ENCODE results near the gene RAB11FIP4.

Gene RAB11FIP4

DNA sequence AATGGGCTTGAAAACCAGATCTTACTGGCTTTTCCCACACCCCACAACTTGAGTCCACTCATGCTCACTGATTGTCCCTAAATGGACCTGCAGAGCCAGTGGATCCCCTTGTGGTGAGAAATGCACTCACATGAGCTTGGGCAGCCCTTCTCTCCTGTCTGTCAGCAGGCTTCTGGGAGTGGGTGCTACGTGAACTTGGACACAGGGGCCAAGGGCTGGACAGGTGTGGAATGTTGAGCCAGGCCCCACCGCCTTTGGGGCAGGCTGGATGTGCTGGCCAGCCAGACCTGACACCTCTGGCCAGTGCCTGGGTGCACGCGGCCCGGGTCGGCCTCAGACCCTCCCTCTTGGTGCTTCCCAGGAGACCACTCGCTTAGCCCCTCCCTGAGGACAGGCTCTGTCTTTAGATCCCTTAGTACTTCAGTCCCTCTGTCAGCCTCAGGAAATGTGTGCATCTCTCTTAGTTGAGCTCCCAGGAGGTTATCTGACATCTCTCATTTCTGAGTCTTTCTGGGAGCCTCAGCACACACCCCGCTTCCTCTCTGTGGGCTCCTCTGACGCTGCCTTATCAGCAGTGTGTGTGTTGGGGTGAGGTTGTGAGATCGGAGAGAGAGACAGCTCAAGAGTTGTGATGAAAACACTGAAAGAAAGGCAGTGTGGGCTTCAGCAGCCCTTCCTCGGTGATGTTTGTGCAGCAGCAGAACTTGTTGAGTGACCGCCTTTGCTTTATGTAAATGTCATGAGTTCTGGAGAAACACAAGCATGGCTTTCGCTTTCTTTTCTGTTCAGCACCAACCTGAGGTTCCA lies 117.0 kb downstream of the RAB11FIP4 start:
- peak; percentile 88 for DNase-seq

DNA sequence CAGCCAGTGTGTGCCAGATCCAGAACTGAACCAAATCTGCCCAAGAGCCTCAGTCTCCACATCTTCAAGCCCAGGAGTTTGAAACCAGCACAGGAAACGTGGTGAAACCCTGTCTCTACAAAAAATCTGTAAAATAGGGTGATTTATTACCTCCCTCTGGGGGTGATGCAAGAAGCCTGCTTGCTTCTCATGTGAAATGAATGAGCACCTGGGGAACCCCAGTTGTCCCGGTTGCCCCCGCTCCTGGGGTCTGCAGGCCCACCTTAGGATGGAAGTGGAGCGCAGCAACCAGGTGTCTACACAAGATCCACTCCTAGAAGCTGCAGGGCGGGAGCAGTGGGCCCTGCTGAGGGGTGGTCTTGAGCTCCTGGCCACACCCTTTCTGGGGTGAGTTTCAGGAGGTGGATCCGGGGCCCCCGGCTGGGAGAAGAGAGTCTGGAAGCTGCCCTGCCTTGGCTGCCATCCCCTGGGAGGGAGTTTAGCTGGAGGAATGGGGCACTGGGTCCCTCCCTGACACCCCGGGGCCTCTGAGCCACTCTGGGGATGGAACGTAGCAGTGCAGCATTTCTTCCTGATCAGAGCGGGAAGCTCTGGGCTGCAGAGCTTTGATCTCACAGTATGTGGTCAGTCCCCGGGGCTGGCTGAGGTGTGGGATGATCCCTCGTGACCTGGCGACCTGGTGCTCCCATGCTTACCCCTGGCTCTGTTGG lies 117.8 kb downstream of the RAB11FIP4 start:
- no peak for DNase-seq

DNA sequence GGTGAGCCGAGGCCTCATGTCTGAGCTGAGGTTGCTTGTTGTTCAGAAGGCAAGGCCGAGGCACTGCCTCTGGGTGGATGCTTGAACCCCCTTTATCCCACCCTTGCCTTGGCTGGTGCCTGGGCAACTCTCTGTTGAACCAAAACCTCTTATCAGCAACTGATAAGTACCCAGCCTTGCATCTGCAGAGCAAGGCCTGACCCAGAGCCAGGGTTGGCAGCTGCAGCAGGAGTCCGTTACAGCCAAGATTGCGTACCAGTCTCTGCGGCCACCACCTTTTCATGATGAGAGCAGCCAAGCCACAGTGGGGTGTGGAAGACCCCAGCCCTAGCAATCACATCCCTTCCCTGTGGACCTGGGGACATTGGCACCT lies 118.3 kb downstream of the RAB11FIP4 start:
- no peak for DNase-seq

DNA sequence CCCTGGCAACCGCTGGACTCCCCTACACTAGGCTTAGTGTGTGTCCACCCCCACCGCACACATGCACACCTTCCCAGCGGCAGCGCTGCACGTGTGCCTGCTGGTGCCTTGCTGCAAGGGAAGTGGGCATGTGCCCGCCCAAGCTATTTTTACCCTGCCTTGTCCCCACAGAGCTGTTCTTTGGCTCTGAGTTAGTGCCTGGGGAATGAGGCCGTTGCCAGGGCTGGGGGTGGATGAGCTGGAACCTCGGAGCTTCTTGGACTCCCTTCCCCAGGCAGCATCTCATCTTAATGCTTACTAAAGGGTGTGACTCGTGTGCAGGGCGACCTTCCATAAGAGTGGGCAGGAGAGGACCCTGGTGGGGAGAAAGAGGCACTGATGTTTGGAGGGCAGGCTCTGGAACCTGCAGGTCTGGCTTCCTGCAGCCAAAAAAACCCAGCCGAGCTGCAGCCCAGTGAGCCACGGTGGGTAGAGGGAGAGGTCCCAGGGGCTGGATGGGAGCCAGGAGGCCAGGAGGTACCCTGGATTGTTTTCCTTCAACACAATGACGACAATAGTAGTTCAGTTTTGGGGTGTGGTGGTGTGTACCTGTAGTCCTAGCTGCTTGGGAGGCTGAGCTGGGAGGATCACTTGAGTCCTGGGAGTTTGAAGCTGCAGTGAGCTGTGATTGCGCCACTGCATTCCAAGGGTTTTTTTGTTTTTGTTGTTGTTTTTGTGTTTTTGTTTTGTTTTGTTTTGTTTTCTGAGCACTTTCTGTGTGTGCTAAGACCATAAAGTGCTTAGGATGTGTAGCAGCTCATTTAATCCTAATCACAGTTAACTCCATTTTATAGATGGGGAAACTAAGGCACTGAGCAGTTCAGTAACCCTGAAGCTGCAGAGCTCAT lies 119.1 kb downstream of the RAB11FIP4 start:
- DNase-seq: no peak

DNA sequence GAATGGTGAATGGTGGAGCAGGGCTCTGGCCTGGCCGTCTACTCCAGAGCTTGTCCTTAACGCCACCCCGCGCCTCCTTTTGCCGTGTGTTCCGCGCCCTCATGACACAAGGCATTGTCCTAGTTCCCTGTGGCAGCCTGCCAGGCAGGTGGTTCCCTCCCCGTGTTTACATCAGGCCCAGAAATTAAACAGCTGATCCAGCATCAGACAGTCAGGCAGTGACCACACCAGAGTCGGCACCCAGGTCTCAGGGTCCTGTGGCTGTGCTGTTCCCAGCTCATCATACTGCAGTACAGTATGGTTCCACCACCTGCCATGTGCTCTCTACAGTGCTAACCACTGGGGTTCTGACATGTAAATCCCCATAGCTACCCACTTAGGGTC lies 119.7 kb downstream of the RAB11FIP4 start:
- no peak for DNase-seq

DNA sequence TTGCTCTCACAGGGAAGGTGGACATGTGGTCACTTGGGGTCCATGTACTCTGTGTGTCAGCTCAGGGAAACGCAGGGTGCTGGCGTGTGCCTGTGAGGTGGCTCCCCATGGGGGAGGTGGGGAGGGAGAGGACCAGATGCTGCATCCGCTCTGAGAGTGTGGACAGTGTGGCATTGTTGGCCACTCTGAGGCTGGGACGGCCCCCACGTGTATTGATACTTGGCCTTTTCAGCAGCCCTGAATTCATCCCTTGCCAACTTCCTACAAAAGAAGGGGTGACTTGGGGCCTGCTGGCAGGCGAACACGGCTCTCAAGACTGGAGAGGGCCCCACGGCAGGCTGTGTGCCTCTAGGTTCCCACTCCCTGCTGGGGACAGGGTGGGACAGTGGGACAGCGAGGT lies 120.1 kb downstream of the RAB11FIP4 start:
- DNase-seq: no peak

DNA sequence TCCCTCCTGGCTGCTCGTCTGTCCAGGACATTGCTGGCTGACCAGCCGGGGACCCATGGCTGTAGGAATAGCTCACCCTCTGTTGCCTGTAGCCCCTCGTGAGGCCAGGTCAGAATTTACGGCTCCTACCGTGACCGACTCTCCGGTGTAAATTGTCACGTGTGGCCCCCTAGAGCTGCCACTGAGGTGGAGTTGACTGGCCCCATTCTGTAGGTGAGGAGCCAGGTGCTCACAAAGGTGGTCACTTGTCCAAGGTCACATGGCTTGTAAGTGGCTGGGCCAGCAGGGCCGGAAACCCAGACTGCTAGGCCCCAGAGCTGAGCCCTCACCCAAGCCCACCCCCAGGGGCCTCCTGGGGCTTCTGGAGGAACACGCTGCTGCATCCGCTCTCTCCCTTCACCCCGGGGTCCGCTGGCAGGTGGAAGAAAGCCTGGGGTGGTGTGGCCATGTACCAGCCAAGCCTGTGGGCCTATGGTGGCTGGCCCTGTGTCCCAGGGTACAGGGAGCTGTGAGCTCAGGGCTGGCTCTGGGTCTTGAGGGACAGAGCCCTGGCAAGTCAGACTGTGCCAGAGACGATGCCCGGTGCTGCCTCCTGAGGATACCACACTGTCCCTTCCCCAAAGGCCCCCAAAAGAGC lies 120.7 kb downstream of the RAB11FIP4 start:
- DNase-seq: no peak

DNA sequence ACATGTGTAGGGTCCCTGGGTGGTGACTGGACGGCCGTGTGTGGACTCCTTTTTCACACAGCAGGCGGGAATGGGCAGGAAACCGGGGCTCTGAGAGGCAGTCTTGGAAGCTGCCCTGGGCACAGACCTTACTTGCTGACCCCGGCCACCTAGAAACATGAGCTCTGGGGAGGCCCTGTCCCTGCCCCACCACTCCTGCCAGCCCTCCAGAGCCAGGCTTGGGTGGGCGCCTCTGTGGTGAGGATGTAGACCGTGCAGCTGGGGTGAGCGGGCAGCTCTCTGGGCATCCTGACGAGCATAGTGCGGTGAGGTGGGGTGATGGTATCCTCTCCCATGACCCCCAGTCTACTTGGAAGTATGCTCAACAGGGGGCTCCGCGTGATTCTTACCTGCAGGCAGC lies 121.3 kb downstream of the RAB11FIP4 start:
- no peak for DNase-seq

DNA sequence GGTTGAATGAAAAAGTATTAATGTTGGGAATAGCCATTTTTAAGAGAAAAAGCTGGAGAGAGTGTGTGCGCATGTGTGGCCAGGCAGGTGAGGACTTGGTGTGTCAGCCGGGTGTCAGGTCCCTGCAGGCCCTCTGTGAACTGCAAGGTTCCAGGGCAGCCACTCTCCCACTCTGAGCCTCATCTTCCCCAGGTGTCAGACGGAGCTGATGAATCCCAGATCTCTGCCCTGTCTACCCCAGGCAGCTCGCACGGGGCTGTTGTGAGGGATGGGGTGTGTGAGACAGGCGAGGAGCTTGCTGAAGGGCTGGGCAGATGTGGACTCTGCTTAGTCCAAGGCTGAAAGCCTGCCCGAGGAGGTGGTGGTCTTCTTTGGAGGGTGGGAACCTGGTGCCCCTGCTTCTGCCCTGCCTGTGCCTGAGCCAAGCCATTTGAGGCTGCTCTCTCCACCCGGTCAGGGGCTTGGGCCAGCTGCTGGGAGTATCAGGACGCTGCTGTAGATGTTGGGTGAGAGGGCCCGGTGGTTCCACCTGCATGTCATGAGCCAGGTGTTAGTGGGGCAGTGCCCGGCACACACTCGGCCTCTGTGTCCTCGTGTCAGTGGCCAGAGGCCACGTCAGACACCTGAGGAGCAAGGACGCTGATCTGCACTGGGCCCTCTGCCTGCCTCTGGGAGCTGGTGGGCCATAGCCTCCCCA lies 122.4 kb downstream of the RAB11FIP4 start:
- DNase-seq: no peak

DNA sequence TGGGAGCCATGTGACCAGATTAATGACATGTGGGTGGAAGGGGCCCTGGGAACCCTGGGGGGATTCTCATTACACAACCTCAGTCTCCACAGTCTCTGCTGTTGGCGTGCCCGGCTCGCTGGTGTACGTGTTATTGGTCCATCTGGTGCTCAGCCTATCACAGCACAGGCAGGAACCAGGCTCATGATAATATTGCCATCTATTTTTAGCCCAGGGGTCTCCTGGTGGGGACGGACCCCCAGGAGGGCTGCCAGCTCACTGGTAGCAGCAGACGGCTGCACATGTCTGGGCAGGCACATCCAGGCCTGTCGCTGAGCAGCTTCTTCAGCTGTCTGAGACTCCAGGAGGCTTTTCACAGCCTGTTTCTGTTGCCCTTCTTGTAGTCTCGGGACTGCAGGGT lies 123.8 kb downstream of the RAB11FIP4 start:
- no peak for DNase-seq

DNA sequence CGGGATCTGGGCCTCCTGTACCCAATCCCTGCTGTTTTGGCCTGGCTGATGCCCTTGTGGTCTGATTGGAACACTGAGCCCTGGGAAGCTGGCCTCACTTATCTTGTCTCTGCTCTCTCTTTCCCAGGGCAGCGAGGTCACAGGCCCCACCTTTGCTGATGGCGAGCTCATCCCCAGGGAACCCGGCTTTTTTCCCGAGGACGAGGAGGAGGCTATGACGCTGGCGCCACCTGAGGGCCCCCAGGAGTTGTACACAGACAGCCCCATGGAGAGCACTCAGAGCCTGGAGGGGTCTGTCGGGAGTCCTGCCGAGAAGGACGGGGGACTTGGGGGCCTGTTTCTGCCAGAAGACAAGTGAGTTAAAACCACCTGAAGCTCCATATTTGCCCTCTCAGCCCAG lies 126.0 kb downstream of the RAB11FIP4 start:
- DNase-seq: no peak

DNA sequence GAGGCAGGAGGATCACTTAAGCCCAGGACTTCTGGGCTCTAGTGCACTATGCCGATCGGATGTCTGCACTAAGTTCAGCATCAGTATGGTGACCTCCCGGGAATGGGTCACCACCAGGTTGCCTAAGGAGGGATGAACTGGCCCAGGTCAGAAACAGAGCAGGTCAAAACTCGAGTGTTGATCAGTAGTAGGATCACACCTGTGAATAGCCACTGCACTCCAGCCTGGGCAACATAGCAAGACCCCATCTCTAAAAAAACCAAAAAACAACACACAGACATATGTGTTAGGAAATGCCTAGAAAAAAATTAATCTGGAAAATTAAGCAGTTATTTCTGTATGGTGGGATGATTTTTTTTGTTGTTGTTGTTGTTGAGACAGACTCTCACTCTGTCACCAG lies 127.0 kb downstream of the RAB11FIP4 start:
- DNase-seq: no peak

DNA sequence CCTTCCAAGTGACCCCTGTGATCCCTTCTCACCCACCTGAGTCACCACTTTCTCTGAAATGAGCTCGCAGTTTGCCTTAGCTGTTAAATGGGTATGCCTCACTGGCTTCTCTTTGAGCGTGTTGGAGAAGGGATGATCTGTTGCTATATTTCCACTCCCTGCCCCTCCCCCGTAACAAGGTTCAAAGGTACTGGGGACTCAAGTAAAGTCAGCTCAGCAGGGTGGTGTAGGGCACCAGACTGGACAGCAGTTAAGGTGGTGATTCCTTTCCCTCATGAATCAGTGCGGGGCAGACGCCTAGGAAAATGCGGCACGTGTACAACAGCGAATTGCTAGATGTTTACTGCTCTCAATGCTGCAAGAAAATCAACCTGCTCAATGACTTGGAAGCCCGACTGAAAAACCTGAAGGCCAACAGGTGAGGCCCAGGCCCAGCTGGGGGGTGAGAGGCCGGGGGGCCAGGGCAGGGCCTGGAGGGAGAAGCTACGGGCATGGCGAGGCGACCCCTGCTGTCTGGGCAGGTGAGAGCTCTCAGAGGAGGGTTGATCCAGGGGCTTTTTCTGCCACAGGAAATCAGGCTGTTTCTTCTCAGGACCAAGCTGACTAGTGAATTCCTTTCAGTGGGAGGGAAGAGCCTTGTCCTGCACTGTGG lies 130.3 kb downstream of the RAB11FIP4 start:
- DNase-seq: no peak

DNA sequence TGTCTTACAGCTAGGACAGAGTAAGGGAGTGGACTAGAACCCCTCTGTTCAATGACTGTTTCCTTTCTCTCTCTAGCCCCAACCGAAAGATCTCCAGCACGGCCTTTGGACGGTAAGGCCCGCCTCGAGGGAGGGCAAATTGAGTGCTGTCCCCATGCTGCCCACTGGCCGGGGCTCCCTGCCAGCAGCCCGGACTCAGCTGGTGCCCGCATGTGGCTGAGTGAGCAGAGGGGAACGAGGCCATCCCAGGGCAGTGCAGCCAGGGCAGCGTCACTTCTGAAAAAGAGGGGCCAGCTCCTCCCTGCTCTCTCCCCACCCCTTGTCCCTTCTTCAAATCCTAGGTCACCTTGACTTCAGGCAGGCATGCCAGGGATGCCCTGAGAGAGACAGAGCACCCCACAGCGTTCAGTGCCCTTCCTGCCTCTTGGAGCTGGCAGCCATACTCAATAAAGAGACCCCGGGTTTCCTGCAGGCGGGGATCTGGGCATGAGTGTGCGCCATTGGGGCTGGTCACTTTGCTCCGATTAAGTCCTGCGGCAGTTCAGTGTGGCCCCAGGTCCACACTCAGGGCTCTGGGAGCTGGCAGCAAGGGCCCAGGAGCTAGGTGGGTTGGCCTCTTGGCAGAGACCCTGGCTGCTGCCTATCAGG lies 130.9 kb downstream of the RAB11FIP4 start:
- DNase-seq: no peak

DNA sequence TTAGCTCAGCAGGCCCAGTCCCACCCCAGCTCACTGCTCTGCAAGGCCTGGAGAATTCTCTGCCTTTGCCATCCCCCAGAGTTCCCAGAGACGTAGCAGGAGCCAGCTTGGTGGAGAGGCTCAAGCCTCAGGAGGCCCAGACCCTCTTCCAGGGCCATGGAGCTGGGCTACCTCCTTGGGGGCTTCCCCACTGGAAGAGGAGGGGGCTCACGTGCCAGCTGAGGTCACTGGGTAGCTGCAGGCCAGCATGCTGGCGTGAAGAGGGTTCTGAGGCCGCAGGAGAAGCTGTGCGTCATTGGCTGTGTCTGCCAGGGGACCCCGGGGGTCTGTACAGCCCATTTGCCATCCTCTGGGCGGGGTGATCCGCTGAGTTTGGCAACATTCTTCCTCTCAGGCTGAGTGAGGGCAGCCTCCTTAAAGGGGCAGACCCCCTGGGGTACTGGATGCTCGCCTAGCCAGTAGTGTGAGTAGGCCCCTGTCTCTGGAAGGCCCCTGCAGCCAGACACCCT lies 131.6 kb downstream of the RAB11FIP4 start:
- DNase-seq: no peak

DNA sequence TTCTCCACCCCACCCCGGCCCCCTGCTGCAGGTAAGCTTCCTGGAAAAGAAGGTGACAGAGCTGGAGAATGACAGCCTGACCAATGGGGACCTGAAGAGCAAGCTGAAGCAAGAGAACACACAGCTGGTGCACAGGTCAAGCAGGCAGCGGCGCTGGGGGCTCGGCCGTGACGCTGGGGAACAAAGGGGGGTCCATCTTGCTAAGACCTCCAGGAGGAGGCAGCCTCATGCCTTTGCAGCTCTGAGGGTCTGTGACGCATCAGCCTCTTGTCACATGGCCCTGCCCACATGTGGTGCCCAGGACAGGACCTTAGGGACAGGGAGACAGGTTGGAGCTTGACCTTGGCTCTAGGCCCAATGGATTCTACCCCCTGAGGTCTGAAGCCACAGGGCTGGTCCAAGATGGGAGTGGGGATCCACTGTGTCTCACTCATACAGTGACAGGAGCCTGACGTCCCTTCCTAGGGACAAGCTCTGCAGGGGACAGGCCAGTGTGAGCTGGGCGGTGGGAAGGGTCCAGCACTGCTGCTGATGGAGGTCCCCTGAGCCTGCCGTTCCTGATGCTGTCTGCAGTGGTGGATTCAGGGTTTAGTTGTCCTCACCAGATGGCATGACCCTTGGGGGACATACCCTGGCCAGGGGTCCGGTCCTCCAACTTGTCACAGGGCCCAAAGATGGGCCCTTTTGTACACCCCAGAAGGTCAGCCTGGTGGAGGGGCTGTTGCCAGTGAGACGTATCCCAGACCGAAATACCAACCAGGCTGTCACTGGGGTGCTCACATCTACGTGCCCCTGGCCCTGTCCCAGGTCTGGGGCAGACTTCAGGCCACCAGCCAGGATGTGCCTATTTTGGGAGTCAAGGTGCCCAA lies 132.6 kb downstream of the RAB11FIP4 start:
- no peak for DNase-seq

DNA sequence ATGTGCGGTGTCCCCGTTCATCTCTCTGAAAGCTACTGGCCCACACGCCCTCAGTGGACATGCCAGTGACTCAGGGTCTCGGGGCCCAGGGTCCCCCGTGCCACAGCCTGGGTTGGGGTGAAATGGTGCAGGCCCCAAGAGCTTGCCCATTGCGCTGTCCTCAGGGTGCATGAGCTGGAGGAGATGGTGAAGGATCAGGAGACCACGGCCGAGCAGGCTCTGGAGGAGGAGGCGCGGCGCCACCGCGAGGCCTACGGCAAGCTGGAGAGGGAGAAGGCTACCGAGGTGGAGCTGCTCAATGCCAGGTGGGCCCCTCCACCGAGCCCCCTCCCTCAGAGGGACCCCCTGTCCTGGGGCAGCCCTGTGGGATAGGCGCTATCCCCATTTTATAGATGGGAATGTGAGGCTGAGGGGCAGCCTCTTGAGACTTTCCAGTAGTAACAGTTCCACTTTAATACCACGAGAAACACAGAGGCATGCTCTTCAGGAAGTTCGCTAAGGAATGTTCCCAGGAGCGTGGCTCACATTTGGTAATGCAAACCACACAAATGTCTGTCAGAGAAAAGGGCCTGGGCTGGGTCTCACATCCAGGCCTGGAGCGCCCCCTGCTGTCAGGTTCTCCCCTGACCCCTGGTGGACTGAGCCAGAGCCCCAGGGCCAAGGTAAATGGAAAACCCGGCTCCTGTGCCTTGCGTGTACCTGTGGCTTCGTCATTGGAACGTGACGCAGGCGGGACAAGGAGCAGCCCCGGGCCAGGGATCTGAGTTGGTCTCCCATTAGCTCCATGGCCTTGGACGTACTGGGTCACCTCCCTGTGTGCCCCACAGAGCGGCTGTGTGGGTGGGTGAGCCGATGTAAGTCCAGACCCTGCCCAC lies 133.7 kb downstream of the RAB11FIP4 start:
- DNase-seq: peak; percentile 74

DNA sequence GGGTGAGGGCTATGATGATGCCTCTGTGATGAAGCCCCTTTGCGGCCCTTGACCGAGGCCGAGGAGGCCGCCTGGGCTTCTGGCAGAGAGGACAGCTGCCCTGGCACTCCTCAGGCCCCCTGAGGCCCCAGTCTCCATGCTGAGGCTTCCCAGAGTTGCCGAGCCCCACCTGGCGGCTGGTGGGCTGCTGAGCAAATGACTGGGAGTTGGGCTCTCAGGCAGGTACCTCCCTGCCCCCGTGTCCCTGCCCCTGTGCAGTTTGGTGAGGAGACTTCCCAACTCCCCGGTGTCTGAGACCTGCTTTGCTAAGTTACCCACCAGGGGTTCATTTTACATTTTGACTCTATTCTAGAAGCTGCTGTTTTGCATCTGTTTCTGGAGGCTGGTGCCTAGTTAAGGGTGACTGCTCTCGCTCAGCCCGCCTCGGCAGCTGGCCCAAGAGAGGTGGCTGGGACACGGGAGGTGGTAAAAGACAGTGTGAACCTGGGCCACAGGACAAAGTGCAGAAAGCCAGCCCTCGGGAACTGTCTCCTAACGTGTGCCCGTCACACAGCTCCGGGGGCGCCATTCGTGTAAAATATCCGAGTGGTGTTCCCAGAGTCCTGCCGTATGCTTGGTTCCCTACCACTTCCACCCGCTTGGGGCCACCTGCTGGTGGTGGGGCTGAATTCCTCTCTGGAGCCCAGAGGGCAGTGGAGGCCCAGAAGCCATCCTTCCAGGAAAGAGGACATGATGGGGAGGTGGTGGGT lies 134.5 kb downstream of the RAB11FIP4 start:
- no peak for DNase-seq

Measured in central memory CD4-positive, alpha-beta T cell (primary cell).